GM18498 (cell line): Measurements from ENCODE around the gene PROSER3.

Source experiments
- ATAC-seq: cut with Tn5 transposase; IDR thresholded peaks from one replicate; pipeline ENCODE4 v1.9.1; 2021; ENCODE audit warnings: mild to moderate bottlenecking, moderate library complexity; ENCODE audit not compliant: unreplicated experiment

Gene PROSER3

DNA sequence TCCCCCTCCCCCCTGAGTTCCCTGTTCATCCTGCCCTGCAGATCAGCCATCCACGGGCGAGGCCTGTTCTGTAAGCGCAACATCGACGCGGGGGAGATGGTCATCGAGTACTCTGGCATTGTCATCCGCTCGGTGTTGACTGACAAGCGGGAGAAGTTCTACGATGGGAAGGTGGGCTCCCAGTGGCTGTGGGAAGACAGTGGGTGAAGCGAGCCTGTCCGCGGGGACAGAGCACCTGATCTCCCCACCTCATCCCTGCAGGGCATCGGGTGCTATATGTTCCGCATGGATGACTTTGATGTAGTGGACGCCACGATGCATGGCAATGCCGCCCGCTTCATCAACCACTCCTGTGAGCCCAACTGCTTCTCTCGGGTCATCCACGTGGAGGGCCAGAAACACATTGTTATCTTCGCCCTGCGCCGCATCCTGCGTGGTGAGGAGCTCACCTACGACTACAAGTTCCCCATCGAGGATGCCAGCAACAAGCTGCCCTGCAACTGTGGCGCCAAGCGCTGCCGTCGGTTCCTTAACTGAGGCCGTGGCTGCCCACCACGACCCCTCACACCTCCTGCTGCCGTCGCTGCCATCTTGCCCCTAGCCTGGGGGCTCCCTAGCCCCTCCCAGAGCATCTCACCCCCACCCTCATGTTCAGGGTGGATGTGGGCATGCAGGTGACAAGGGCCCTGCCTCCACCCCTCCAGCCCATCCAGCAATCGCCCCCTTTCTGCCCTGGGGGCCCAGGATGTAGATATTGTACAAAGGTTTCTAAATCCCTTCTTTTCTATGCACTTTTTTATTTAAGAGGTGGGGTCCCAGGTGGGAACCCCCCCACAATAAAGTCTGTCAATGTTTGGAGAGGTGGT, 19.7 kb upstream of the PROSER3 start:
- ATAC-seq, result no peak

- ATAC-seq, result no peak
Measured at GRCh38 chr19:35738887-35739229, 19.1 kb upstream of the PROSER3 start.

- ATAC-seq, result no peak
Measured at GRCh38 chr19:35739275-35740107, 18.5 kb upstream of the PROSER3 start.

DNA sequence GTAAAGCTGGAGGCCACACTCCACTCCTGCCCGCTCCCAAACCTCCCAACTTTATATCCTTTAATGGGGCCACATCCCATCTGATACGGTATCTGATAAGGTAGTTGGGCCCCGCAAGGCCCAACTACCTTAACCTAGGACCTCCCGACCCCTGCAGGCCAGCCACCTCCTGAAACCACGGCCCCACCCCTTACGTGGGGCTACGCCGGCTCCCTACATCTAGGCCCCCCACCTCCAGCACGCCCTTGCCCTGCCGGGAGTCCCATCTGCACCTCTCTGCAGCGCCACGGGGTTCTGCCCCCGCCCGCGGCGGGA, 17.9 kb upstream of the PROSER3 start:
- ATAC-seq, result peak; percentile 21

DNA sequence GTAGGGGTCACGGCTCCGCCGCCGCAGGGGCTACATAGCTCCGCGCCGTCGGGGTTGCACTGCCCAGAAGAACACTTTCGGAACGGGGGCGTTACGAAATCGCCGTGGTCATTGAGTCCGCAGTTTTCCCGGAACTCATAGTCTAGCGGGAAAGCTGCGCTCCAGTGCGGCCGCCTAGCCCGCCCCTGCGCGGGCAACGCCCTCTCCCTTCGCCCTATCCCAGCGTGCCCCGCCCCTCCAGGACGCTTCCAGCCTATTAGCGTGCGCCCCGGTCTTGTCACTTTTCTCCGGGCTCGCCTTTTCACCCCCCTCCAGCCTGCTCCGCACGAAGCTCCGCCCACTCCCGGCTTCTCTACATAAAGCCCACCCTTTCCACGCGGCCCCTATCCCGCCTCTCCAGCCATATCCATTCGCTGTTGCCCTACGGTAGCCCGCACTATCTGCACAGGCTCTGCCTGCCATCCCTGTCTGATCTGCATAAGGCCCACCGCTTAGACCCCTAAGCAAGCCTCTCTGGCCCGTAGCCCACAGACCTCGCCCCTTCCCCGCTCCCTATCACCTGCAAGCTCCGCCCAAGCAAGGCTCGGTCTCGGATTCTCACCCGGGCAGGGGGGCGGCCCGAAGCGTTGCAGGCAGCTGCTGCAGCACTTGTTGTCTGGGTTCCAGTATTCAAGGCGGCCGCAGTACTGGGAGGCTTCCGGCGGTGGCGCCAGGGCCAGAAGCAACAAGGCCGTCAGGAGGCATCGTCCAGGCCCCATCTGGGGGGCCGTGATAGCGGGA, 17.4 kb upstream of the PROSER3 start:
- ATAC-seq, result peak; percentile 59

- no peak for ATAC-seq
Measured at GRCh38 chr19:35741203-35741515, 16.8 kb upstream of the PROSER3 start.

DNA sequence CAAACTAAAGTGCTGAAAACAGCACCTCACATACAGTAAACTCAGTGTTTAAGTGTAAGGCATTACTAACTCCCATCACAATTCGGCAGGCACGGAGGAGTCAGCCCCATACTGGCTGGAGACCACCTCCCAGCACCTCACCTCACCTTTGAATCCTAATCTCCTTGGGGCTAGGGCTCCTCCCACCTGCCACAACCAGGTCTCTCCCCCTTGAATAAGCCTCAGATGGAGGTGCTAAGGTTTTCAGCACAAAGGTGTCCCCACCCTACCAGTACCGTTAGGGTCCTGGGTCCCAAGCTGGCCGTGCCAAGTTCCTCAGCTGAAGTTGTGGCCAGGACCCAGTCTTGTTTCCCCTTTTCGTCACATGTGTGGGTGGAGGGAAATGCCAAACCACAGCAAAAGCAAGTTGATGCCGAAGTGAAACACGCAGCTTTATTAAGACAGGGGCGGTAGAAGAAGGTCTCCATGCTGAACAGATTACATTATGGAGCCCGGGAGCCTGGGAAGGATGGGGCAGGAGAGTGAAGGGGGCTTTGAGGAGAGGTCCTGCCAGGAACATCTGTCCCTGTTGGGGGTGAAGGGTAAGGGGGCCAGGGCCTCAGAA, 15.8 kb upstream of the PROSER3 start, which contains the start of gene IGFLR1:
IGFLR1 (minus strand) TSS at position 332 of the 604 bp plus-strand sequence. CDS start 1,272 bp downstream, outside the sequence.
- ATAC-seq, result peak; percentile 17

DNA sequence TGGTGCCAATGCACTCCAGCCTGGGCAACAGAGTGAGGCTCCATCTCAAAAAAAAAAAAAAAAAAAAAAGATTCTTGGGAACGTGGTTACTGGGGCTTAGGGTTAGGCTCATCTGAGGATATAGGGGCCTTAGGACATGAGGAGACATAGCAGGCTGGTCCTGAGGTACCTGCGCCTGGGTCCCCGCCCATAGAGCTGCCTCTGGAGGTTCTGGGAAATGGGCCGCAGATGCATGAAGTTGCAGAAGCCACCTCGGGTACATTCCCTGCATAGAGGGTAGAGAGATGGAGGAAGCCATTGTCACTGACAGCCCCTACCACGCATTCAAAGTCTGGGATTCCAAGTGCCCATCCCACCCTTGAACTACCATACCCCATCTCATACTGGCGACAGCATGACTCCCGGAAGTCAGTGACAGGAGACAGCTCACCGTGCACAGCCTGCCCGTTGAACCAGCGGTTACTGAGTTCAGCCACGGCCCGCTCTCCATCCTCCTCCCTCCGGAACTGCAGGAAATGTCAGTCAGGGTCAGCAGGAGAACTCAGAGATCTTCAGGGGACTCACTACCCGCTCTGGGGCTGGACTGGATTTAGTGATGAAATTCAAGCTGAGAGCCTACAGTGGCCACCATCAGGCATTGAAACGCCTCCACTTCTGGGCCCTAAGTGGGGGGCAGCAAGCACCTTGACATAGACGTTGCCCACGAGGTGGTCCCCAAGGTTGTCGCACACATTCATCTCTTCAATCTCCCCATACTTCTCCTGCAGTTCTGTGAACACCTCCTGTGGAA, 14.1 kb upstream of the PROSER3 start:
- no peak for ATAC-seq

DNA sequence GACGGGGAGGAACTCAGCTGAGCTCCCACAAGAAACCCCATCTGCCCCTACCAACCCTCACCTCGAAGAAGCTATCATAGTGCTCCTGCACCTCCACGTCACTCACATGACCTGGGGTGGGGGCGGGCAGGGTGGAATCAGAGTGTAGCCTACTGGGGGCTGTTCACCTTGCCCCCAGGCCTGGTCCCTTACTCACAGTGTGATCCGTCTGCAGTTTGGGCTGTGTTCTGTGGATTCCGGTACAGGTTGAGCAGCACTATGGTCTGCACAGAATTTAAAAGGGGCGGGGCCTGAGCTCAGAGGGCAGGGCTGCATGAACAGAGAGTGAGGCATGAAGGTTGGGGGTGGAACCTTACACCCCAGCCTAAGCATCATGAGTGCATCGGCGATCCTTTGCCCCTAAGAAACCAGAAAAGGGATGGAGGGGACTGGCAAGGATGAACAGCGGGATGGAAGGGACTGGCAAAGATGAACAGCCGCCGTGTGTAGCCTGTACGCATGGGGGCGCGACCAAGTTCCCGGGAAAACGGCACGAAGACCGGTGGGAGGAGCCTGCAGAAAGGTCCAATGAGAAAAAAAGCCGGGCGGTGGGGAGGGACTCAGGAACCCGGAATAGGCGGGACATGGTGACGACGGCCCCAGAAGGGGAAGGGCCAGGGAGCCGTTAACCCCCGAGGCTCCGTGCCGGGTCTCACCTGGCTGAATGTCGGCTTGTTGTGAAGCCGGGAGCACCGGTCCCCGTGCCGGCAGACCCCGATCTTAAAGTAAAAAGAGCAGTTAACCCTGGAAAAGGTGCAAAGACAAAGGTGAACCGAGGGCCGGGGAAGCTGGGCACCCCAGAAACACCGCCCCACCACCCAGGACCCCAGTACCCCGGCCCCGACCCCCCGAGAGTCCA, 13.3 kb upstream of the PROSER3 start:
- peak; percentile 37 for ATAC-seq

DNA sequence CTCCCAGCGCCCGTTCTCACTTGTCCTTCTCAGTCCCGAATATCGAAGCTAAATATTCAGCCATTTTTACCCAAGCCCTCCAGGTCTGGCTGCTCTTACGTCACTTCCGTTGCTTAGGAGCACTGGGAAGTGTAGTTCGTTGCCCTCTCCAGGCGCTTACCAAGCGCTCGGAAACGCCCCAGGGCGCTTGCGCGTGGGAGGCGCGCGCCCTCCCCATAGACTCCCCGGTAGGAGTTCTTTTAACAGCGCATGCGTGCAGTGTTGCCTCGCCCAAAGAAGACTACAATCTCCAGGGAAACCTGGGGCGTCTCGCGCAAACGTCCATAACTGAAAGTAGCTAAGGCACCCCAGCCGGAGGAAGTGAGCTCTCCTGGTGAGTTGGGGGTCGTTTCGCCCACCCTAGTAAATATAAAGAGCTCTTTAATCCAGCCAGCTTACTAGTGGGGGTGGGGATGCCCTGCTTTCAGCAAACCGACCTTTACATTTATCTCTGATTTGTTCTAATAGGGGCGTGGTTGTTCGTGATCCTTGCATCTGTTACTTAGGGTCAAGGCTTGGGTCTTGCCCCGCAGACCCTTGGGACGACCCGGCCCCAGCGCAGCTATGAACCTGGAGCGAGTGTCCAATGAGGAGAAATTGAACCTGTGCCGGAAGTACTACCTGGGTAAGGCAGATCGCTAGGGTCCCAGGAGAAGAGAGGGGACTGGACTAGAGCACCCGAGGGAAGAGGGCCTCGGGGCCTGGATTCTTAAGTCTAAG, 12.5 kb upstream of the PROSER3 start, which contains the start of the genes PSENEN and U2AF1L4:
PSENEN (plus strand) TSS at position 324 of the 759 bp plus-strand sequence; CDS start at position 604, 280 bp downstream.
U2AF1L4 (minus strand) TSS at position 91 of the 759 bp plus-strand sequence; CDS start at position 64, 27 bp downstream.
- peak; percentile 47 for ATAC-seq

GRCh38 chr19:35746087-35746462, 11.9 kb upstream of the PROSER3 start:
- no peak for ATAC-seq

DNA sequence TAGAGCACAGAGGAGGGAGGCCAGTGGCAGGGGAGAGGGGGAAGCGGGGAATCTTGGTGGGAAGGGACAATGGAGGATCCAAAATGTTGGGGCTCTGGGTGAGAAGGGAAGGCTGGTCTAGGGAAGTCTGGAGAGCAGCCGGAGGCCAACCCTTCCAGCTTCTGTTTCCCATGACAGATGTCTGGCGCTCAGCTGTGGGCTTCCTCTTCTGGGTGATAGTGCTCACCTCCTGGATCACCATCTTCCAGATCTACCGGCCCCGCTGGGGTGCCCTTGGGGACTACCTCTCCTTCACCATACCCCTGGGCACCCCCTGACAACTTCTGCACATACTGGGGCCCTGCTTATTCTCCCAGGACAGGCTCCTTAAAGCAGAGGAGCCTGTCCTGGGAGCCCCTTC, 11.4 kb upstream of the PROSER3 start:
- no peak for ATAC-seq

GRCh38 chr19:35748106-35749020, 9.6 kb upstream of the PROSER3 start, which contains the start of gene LIN37:
TSS of gene LIN37 (plus strand) at chr19:35748576. CDS start at chr19:35748725, 149 bp downstream.
- peak; percentile 70 for ATAC-seq

GRCh38 chr19:35750167-35750566, 7.8 kb upstream of the PROSER3 start:
- no peak for ATAC-seq

DNA sequence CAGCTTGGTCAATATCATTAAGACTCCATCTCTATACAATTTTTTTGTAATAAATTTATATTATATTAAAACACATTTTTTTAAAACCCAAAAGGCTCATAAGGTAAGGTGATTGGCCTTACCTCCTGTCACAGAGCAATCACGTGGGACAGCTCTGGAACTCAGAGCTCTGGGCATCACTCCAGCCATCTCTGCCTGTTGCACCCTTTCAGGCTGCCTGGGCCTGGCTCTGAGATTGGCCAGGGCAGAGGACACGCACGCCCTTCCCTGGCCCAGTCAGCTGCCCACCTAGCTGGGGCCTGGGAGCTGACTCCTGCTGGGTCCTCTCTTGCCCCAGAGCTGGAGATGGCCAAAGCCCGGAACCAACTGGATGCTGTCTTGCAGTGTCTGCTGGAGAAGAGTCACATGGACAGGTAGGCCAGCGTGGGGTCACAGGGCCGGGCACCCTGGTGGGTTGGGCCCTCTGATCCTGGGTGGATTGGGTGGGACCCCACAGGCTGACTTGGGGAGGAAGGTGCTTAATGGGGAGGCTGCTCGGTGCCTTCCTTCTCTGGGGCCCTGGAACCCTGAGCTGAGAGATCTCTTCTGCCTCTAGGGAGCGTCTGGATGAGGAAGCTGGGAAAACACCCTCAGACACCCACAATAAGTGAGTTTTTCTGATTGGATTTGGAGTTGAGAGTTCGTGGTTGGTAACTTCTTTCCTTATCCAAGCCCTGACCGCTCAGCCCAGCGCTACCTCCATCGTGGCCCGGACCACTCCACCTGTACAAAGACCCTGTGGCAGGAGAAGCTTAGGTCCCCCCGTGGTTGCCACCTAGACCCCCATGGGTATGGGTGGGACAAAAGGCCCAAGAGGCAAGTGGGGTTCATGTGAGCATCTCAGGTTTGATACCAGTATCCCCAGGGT, 5.9 kb upstream of the PROSER3 start:
- ATAC-seq, result no peak

GRCh38 chr19:35752746-35753350, 5.1 kb upstream of the PROSER3 start:
- ATAC-seq, result no peak
